GM12892 (cell line): ENCODE data around the gene SLC13A4.

Source experiments
- DNase-seq: peaks from one replicate; pipeline ENCODE4 v3.0.0; 2011; ENCODE audit not compliant: insufficient read length
- FAIRE-seq: peaks from 2 replicates; lab custom pipeline; 2011; peaks lifted over from hg19 to GRCh38; lab: Jason Lieb, UNC
- POLR2A ChIP-seq: IDR thresholded peaks from 2 replicates; pipeline ENCODE4 v1.6.1; 2011; ENCODE audit warnings: low read depth, low read length, control low read depth
- POLR2AphosphoS5 ChIP-seq: IDR thresholded peaks from 2 replicates; pipeline ENCODE4 v1.6.1; 2011; ENCODE audit warnings: low read depth, low read length, control low read depth
- TAF1 ChIP-seq: IDR thresholded peaks from 2 replicates; pipeline ENCODE4 v1.6.1; 2011; ENCODE audit warnings: low read depth, mild to moderate bottlenecking, control low read depth, low read length, borderline replicate concordance

Gene SLC13A4

GRCh38 chr7:135768064-135768463 lies 40.1 kb upstream of the SLC13A4 start:
- FAIRE-seq (no peak), DNase-seq (no peak)
- TF ChIP-seq POLR2A = no peak
- TF ChIP-seq TAF1 = no peak
- TF ChIP-seq POLR2AphosphoS5 = no peak

GRCh38 chr7:135763261-135763660 lies 35.3 kb upstream of the SLC13A4 start:
- TF ChIP-seq TAF1 (no peak), POLR2A (no peak), POLR2AphosphoS5 (no peak)
- FAIRE-seq = no peak
- no peak for DNase-seq

- no peak for DNase-seq
- no peak for TF ChIP-seq POLR2AphosphoS5
- no peak for TF ChIP-seq POLR2A
- no peak for TF ChIP-seq TAF1
These were observed 33.9 kb upstream of the SLC13A4 start for GRCh38 chr7:135761751-135762488.

GRCh38 chr7:135759532-135759931 lies 31.5 kb upstream of the SLC13A4 start:
- TF ChIP-seq POLR2A (no peak), TAF1 (no peak), POLR2AphosphoS5 (no peak)
- FAIRE-seq = no peak
- DNase-seq = no peak

More at GRCh38 chr7:135761751-135762488, 33.9 kb upstream of the SLC13A4 start:
- FAIRE-seq = no peak

- FAIRE-seq (no peak), DNase-seq (no peak)
These were observed 30.5 kb upstream of the SLC13A4 start for GRCh38 chr7:135758531-135758932.

GRCh38 chr7:135757719-135758411 lies 29.9 kb upstream of the SLC13A4 start:
- DNase-seq (no peak), FAIRE-seq (no peak)
- no peak for TF ChIP-seq TAF1

More at GRCh38 chr7:135758531-135758932, 30.5 kb upstream of the SLC13A4 start:
- TF ChIP-seq TAF1 (no peak), POLR2A (no peak), POLR2AphosphoS5 (no peak)

GRCh38 chr7:135756191-135756590 lies 28.2 kb upstream of the SLC13A4 start:
- DNase-seq (no peak), FAIRE-seq (no peak)
- no peak for TF ChIP-seq TAF1
- no peak for TF ChIP-seq POLR2AphosphoS5
- TF ChIP-seq POLR2A = no peak

- FAIRE-seq = no peak
- no peak for DNase-seq
- TF ChIP-seq POLR2AphosphoS5 = no peak
- no peak for TF ChIP-seq TAF1
- TF ChIP-seq POLR2A = no peak
These were observed 27.4 kb upstream of the SLC13A4 start for GRCh38 chr7:135755351-135755753.

GRCh38 chr7:135753616-135754413 lies 25.8 kb upstream of the SLC13A4 start:
- FAIRE-seq (no peak), DNase-seq (no peak)

GRCh38 chr7:135748770-135749169 lies 20.8 kb upstream of the SLC13A4 start, which contains the start of gene FAM180A:
TSS of gene FAM180A (minus strand) at chr7:135748813. CDS start at chr7:135748580, 233 bp downstream.
- TF ChIP-seq POLR2AphosphoS5 = no peak
- TF ChIP-seq TAF1 = no peak
- no peak for TF ChIP-seq POLR2A
- no peak for FAIRE-seq
- DNase-seq = no peak

More at GRCh38 chr7:135753616-135754413, 25.8 kb upstream of the SLC13A4 start:
- TF ChIP-seq POLR2A (no peak), POLR2AphosphoS5 (no peak), TAF1 (no peak)

GRCh38 chr7:135747366-135747765 lies 19.4 kb upstream of the SLC13A4 start:
- FAIRE-seq = no peak
- TF ChIP-seq POLR2AphosphoS5 (no peak), TAF1 (no peak), POLR2A (no peak)
- no peak for DNase-seq

- TF ChIP-seq POLR2A (no peak), TAF1 (no peak), POLR2AphosphoS5 (no peak)
- FAIRE-seq (no peak), DNase-seq (no peak)
These were observed 17.8 kb upstream of the SLC13A4 start for GRCh38 chr7:135745703-135746312.
